GM06990 (cell line): Measurements from ENCODE around the gene UTF1.

ENCODE experiments used
- DNase-seq: peaks from one replicate; pipeline ENCODE4 v3.0.0-alpha.2; 2011; ENCODE audit not compliant: insufficient read length; ENCODE audit errors: extremely low read depth
- H3K27me3 ChIP-seq: replicated peaks from 2 replicates; pipeline ENCODE4 v1.6.0; 2011; ENCODE audit warnings: low read length; ENCODE audit not compliant: control insufficient read depth, insufficient read depth
- H3K36me3 ChIP-seq: 2 replicates; pipeline ENCODE4 v1.5.1; 2011; ENCODE audit warnings: low read length; ENCODE audit not compliant: control insufficient read depth, insufficient read depth
- H3K4me3 ChIP-seq: replicated peaks from 2 replicates; pipeline ENCODE4 v1.5.1; 2011; ENCODE audit warnings: low read depth, mild to moderate bottlenecking, control low read depth, low read length
- TF ChIP-seq, protein P1 (sequence below): IDR thresholded peaks from 2 replicates; pipeline ENCODE4 v1.5.1; 2011; ENCODE audit warnings: low read length, control low read depth, mild to moderate bottlenecking, inconsistent platforms; ENCODE audit not compliant: insufficient read depth, poor library complexity, severe bottlenecking

The UTF1 gene

DNA sequence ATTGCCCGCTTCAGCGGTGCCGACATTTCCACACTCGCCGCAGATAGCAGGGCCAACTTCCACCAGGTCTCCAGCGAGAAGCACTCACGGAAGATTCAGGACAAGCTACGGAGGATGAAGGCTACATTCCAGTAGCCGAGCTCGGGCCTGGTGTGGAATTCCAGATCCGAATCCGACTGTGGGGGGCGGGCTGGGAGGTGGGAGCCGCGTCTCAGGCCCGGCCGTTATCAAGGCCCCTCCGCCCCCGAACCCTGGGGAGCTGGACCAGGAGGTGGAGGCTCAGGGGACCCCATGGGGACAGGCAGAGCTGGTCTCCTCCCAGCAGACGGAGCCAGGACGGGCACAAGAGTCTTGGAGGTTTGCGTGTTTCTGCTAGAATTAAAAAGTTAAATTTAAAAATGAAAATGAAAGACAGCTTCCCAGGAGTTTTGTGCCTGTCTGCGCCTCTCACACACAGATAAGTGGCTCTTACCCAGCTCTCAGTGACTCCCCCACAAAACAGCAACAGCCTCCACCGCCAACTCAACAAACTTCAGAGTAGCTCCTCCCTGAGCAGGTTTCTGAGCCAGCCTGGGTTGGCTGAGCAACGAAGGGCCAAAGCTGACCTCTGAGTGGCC is 5.2 kb upstream of the UTF1 start:
- H3K36me3 ChIP-seq: no peaks in the 10 kb centered on the region

GRCh38 chr10:133225707-133226191 is 4.3 kb upstream of the UTF1 start:
- TF ChIP-seq, protein P1, sequence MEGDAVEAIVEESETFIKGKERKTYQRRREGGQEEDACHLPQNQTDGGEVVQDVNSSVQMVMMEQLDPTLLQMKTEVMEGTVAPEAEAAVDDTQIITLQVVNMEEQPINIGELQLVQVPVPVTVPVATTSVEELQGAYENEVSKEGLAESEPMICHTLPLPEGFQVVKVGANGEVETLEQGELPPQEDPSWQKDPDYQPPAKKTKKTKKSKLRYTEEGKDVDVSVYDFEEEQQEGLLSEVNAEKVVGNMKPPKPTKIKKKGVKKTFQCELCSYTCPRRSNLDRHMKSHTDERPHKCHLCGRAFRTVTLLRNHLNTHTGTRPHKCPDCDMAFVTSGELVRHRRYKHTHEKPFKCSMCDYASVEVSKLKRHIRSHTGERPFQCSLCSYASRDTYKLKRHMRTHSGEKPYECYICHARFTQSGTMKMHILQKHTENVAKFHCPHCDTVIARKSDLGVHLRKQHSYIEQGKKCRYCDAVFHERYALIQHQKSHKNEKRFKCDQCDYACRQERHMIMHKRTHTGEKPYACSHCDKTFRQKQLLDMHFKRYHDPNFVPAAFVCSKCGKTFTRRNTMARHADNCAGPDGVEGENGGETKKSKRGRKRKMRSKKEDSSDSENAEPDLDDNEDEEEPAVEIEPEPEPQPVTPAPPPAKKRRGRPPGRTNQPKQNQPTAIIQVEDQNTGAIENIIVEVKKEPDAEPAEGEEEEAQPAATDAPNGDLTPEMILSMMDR: no peak
- H3K27me3 ChIP-seq: peaks cover 3% of the 10 kb centered on the region; the same call in 1 of the 2 replicates
- peak; percentile 34 for DNase-seq
- peak overlapping the region; percentile 54 for H3K4me3 ChIP-seq
- no peaks in the 10 kb centered on the region for H3K36me3 ChIP-seq

More for the DNA sequence above, 5.2 kb upstream of the UTF1 start:
- Histone ChIP-seq H3K4me3 (peak overlapping the region; percentile 54), H3K27me3 (peaks cover 3% of the 10 kb centered on the region; the same call in 1 of the 2 replicates)
- DNase-seq: no peak
- TF ChIP-seq, protein P1: no peak

GRCh38 chr10:133226251-133226808 is 3.7 kb upstream of the UTF1 start:
- DNase-seq: no peak
- H3K36me3 ChIP-seq: no peaks in the 10 kb centered on the region
- peaks cover 3% of the 10 kb centered on the region; the same call in 1 of the 2 replicates for H3K27me3 ChIP-seq
- TF ChIP-seq, protein P1: peak; percentile 31
- no peak overlapping the region for H3K4me3 ChIP-seq

DNA sequence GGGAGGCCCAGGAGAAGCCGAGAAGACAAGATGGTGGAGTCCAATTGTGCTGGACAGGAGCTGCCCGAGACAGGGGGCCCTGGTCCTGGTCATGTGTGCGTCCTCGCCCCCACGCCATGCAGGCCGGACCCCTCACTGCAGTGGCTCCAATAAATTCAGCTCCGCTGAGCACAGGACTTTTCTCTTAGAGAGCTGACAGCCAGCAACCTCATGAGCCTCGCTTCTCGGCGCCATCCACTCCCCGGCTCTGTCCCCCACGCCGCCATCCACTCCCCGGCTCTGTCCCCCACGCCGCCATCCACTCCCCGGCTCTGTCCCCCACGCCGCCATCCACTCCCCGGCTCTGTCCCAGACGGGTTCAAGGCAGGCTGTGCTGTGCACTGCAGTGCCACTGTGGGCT is 2.8 kb upstream of the UTF1 start:
- DNase-seq: no peak
- H3K27me3 ChIP-seq: peaks cover 3% of the 10 kb centered on the region; the same call in 1 of the 2 replicates
- H3K36me3 ChIP-seq: no peaks in the 10 kb centered on the region
- TF ChIP-seq, protein P1: no peak
- no peak overlapping the region for H3K4me3 ChIP-seq

- TF ChIP-seq, protein P1: no peak
- H3K36me3 ChIP-seq: no peaks in the 10 kb centered on the region
- peaks cover 3% of the 10 kb centered on the region; the same call in 1 of the 2 replicates for H3K27me3 ChIP-seq
- no peak overlapping the region for H3K4me3 ChIP-seq
- no peak for DNase-seq
These were observed 563 bp upstream of the UTF1 start for GRCh38 chr10:133229265-133230043.
